NCI-H82 treated with DMSO at 0.1 percent for 48 hours (cell line): ENCODE results near the gene LSAMP.
"Not testable (repeated sequence)": the region's sequence is repeated elsewhere in the genome, so short reads cannot be mapped to it uniquely, and the experiment has no call there.

Experiments used
- DNase-seq: peaks from one replicate; lab custom pipeline; 2025; ENCODE audit not compliant: unreplicated experiment; lab: John Stamatoyannopoulos, UW

The LSAMP gene

DNA sequence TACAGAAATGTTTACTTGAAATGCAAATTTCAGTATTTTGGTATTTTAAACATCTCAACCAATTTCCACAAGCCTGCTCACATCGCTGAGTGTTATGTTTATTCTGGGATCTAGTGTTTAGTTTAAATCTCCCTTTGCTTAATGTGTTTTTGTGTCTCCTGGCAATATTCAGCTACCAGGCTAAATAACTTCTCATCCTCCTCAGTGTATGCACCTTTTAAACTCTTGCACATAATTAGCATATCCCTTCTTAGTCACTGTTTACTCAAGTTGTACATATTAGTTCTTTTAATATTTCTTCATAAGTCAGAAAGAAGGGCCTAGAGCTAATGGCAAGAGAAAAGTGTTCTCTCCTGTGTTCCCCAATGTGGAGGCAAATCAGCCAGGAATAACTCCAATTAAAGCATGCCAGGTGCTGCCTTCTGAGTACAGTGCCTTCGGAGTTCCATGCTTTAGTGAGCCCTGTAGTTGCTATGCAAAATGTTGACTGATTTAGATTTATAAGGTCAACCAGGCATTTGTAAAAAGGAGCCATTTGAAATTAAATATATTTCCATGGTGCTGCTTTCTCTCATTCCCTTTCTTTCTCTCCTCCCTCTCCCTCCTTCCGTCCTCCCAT lies 587.7 kb downstream of the LSAMP start:
- DNase-seq: no peak

- no peak for DNase-seq
These were observed 589.4 kb downstream of the LSAMP start for GRCh38 chr3:115855911-115856310.

DNA sequence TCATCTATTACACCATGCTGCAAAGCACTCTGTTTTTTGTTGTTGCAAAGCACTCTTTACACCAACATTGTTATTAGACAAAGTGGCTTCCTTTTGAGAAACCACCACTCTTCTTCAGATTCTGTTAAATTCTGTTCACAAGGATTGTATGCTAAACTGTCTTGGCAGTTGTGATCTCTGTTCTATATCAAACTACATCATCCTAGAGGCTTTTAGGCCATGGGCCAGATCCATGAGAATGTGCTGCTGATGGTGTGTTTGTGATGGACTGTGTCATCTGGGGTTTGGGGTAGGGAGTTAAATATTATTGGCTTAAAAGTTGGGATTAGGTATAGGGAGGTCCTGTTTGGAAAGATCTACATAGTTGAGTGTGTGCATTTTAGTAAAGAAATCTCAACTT lies 592.2 kb downstream of the LSAMP start:
- no peak for DNase-seq

DNA sequence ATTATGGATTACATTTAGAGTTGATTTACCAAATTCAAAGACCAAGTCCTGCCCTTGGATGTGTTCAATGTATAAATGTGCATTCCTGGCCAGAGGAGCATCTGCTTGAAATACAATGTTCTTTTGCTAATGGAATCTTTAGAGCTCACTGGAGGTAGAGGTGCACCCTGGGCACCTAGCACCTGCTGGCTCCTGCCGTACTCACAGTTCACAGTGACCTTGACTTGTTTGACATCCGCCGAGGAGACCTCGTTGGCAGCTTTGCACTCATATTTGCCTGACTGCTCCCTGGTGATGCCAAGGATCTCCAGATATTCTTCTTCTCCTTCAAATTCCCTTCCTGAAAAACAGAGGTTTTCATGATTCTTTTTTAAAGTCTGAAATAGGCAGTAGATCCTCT lies 593.0 kb downstream of the LSAMP start:
- DNase-seq: no peak

DNA sequence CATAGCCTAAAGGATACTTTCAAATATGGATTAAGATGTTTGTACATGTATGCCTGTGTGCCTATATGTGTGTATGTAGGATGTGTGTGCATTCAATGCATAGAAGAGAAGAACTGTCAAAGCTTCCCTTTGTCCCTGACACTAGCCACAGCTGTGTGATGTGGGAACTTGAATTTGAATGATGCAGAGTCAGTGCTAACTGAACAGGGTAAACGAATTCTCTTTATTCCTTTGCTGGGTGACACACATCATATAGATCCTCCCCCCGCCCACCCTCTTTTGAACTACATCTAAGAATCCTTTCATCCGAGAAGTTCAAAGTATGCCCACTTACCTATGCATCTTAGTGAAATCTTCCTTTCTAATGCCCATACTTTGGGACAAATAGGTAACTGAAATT lies 593.7 kb downstream of the LSAMP start:
- DNase-seq: no peak

- DNase-seq: no peak
These were observed 596.6 kb downstream of the LSAMP start for GRCh38 chr3:115848641-115849040.

- DNase-seq: no peak
These were observed 599.3 kb downstream of the LSAMP start for GRCh38 chr3:115845986-115846385.

DNA sequence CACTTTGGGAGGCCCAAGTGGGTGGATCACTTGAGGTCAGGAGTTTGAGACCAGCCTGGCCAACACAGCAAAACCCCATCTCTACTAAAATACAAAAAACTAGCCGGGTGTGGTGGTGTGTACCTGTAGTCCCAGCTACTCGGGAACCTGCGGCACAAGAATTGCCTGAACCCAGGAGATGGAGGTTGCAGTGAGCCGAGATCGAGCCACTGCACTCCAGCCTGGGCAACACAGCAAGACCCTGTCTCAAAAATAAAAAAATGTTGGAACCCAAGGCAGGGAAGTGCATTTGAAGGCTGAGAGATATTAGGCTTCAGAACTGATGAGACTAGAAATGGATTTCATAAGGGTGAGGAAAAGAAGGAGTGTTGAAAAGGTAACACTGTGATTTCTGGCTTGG lies 600.6 kb downstream of the LSAMP start:
- not testable (repeated sequence) for DNase-seq

DNA sequence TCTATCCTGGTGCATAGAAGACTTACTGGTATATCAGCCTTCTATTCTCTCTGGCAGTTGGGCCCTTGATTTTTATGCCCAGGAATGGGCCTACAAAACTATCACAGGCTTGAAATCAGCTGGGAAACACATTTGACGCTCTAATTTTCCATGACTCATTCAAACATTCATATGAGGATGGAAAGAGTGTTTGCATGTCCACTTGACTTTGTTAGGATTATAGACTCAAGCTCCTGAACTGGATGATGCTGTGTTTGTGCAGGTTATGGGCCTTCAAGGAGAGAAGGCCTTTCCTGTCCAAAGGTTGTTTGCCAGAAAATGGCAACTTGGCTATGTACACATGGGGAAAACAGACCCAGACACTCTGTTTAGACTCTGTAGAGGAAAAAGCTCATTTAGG lies 602.1 kb downstream of the LSAMP start:
- no peak for DNase-seq

- DNase-seq: no peak
These were observed 606.0 kb downstream of the LSAMP start for GRCh38 chr3:115839246-115839645.

DNA sequence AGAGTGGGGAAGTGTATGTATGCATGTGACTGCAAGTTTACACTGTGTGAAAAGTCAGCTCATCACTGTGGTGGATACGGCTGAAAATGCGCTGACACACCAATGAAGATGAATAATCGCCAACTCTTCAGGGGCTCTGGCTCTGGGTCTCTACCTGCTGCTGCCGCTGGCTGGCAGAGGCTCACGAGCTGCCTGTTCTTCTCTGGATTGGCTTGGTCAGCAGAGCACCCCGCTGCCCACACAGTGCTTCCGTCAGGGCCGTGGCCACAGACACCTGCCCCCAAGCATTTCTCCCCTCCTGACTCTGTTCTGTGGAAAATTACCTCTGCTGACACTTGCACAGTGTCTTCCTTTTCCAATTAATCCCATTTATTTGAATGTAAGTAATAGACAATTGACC lies 606.5 kb downstream of the LSAMP start:
- no peak for DNase-seq

DNA sequence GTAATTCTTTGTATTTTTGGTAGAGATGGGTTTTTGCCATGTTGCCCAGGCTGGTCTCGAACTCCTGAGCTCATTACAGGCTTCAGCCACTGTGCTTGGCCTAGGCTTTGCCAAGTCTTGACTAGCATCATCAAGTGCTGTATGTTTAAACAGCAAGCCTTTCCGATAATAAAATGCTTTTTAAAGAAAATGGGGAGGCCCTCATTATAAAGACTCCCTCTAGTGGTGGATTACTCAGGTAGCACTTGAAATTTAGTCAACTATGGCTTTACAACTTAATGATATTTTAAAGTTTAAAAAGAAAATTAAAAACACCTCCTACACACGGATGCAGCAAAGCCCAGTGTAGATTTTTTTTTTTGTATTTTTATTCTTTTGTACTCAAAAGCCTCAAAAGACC lies 608.3 kb downstream of the LSAMP start:
- DNase-seq: peak; percentile 20

DNA sequence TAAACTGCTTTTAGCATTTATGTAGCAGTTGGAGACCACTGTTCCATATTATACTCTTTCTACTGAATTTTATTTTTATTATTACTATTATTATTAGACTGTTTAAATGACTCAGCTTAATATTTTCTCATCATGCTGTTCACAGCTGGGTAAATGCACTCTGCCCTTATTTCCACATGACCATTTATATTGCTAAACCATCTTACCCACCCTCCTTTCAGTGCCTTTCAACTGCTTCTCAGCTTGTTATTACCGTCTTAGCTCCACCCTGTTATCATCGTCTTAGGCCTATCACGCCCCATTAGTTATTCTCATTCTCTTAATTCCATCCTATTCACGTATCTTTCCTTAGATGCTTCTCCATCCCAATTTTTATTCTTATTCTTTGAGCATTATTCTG lies 609.3 kb downstream of the LSAMP start:
- DNase-seq: no peak

DNA sequence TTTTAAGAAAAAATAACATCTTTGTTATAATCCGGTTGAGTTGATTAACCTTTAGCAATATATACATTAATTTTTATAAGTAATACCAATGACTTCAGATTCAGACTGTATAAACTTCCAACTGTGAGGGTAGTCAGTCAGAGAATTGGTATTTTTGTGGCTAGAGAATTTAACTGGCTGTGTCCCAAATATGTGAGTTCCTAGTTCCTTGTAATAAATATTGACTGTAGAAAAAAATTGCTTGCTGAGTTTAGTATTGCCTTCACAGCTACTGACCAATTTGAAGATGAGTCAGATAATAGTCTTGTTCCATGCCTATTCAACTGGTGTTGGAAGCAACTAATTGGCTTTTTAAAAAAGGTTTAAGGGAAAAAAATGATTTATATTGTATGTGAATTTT lies 611.2 kb downstream of the LSAMP start:
- no peak for DNase-seq

DNA sequence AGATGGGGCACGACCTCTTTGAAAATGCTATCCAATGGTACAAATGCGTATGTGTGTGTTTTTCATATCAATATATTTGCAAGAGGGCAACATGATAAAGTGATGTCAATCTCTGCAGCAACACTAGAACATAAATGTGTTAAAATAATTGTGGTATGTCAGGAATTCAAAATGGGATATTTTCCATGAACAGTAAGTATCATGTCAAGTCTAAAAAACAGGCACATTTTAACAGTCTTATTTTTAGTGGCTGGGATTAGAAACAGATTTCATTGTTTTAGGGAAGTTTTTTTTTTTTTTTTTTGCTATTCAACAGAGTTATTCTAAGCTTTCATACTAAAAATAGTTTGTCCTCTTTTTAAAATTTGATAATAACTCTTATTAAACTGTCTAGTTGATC lies 612.2 kb downstream of the LSAMP start:
- DNase-seq: no peak

- no peak for DNase-seq
These were observed 613.0 kb downstream of the LSAMP start for GRCh38 chr3:115832265-115832664.

DNA sequence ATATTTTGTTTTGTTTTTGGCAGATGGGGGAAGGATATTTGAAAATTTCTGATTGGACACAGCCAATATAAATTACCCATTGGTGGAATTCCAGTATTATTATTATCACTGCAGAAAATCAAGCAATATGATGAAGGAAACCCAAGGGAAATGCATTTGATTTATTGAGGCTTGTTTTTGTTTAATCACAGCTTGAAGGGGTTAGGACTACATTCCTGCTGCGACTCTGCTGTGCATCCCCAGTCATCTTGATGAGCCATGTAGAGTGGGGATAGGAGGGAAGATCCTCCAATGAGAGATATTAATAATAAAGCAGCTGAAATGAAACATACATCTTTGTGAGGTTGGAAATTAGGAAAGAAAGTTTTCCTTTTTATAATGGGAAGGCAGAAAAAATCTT lies 613.4 kb downstream of the LSAMP start:
- DNase-seq: no peak

GRCh38 chr3:115830764-115831395 lies 614.4 kb downstream of the LSAMP start:
- no peak for DNase-seq

- no peak for DNase-seq
These were observed 616.9 kb downstream of the LSAMP start for GRCh38 chr3:115828401-115828800.

DNA sequence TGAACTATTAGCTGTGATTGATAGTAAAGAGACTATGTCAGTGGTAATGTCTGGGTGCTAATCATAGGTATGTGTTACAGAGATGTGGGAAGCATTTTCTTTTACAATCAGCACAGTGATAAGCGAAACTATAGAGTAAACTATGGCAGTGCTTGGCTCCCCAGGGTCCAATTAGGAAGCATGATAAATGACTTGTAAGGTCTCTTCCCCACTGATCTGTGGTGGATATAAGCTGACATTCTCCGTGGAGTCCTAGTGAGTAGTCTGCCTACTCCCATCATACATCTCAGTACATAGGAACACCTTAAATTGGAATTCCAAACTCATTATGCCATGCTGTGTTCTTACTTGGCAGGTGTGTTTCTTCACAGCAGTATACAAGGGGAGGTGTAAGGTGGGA lies 617.8 kb downstream of the LSAMP start:
- DNase-seq: no peak

DNA sequence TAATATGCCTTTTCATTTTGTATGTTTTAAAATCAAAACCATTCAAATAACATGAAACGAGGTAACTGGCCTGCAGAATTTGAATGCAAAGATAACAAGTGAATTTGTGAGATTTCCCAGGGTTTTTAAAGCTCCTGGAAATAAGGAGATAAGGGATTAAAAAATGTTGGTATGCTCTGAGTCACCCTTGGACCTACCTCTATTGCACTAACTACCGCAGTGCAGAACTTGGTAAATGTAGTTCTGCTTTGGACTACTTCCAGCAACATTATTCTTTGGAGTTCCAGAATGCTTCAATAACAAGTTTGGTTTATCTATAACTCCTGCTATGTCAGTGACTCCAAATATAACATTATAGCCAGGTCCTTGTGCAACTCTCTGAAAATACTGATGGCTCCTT lies 620.2 kb downstream of the LSAMP start:
- DNase-seq: no peak

GRCh38 chr3:115823083-115823482 lies 622.2 kb downstream of the LSAMP start:
- no peak for DNase-seq

GRCh38 chr3:115822579-115822978 lies 622.7 kb downstream of the LSAMP start:
- no peak for DNase-seq
